ENCODE results near the gene IL3RA.
A peak's percentile ranks its signal among the peaks of the same experiment; 100 is the strongest.

IL3RA gene

DNA sequence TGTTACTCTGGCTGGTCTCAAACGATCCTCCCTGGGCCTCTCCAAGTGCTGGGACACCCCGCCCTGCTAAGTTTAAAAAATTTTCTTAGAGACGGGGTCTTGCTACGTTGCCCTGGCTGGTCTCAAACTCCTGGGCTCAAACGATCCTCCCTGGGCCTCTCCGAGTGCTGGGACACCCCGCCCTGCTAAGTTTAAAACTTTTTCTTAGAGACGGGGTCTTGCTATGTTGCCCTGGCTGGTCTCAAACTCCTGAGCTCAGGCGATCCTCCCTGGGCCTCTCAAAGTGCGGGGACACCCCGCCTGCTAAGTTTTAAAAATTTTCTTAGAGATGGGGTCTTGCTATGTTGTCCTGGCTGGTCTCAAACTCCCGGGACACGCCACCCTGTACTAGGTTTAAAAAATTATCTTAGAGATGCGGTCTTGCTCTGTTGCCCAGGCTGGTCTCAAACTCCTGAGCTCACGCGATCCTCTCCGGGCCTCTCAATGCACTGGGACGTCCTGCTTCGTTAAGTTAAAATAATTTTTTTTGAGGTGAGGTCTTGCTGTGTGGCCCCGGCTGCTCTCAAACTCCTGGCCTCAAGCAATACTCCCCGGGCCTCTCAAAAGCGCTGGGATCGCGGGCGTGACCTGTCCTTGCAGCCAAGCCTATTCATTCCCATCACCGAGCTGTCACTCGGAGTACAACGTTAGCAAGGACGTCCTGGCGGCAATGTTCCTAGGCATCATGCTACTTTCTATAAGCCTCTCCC lies 54.2 kb downstream of the IL3RA start:
- Histone ChIP-seq H3K27ac (ENCODE audit: low read depth, low read length, poor library complexity, severe bottlenecking) (peak overlapping the region; percentile 43), H3K4me2 (ENCODE audit: low read length) (peak overlapping the region; percentile 93), H3K9ac (ENCODE audit: low read length) (peak overlapping the region; percentile 98), H3K4me1 (ENCODE audit: insufficient read depth, low read length, severe bottlenecking) (peaks cover 38% of the 10 kb centered on the region), H3K36me3 (ENCODE audit: insufficient read depth, low read length) (peaks cover 73% of the 10 kb centered on the region), H2AFZ (ENCODE audit: low read length) (no peak overlapping the region), H3K4me3 (ENCODE audit: low read depth, low read length, poor library complexity, severe bottlenecking) (peak overlapping the region; percentile 98), H3K79me2 (ENCODE audit: insufficient read depth, low read length) (peaks cover 32% of the 10 kb centered on the region), H4K20me1 (ENCODE audit: insufficient read depth, low read length) (no peaks in the 10 kb centered on the region), H3K27me3 (ENCODE audit: insufficient read depth, low read length) (no peaks in the 10 kb centered on the region), H3K9me2 (ENCODE audit: low read depth, low read length) (no peaks in the 10 kb centered on the region), H3F3A (ENCODE audit: insufficient read depth, low read length) (no peaks in the 10 kb centered on the region), H3K9me3 (ENCODE audit: low read length) (no peaks in the 10 kb centered on the region)
- TF ChIP-seq, protein P1, sequence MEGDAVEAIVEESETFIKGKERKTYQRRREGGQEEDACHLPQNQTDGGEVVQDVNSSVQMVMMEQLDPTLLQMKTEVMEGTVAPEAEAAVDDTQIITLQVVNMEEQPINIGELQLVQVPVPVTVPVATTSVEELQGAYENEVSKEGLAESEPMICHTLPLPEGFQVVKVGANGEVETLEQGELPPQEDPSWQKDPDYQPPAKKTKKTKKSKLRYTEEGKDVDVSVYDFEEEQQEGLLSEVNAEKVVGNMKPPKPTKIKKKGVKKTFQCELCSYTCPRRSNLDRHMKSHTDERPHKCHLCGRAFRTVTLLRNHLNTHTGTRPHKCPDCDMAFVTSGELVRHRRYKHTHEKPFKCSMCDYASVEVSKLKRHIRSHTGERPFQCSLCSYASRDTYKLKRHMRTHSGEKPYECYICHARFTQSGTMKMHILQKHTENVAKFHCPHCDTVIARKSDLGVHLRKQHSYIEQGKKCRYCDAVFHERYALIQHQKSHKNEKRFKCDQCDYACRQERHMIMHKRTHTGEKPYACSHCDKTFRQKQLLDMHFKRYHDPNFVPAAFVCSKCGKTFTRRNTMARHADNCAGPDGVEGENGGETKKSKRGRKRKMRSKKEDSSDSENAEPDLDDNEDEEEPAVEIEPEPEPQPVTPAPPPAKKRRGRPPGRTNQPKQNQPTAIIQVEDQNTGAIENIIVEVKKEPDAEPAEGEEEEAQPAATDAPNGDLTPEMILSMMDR (IDR thresholded peaks at IDR 0.05; ENCODE audit: low read length): no peak
- no peak for TF ChIP-seq EZH2 (IDR thresholded peaks at IDR 0.05; ENCODE audit: borderline replicate concordance, low read length)

DNA sequence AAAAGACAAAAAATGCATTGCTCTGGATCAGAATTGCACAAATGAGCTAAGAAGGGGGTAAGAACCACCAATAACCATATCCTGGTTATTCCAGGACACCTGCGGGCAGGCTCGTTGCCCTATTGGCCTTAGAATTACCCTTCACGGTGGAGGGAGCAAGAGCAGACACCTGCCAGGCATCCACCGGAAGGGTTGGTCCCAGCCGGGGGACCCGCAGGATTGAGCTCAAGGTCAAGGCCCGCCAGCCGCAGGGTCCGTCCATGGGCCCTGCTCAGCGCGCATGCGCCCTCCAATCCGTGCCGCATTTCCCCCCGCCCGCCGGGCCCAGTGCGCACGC lies 54.8 kb downstream of the IL3RA start:
- no peaks in the 10 kb centered on the region for H3F3A ChIP-seq (ENCODE audit: insufficient read depth, low read length)
- no peak for TF ChIP-seq EZH2 (IDR thresholded peaks at IDR 0.05; ENCODE audit: borderline replicate concordance, low read length)
- peak overlapping the region; percentile 43 for H3K27ac ChIP-seq (ENCODE audit: low read depth, low read length, poor library complexity, severe bottlenecking)
- H3K79me2 ChIP-seq (ENCODE audit: insufficient read depth, low read length): peaks cover 32% of the 10 kb centered on the region
- H3K4me2 ChIP-seq (ENCODE audit: low read length): peak overlapping the region; percentile 93
- no peak overlapping the region for H2AFZ ChIP-seq (ENCODE audit: low read length)
- H3K9ac ChIP-seq (ENCODE audit: low read length): peak overlapping the region; percentile 98
- H3K27me3 ChIP-seq (ENCODE audit: insufficient read depth, low read length): no peaks in the 10 kb centered on the region
- H3K4me1 ChIP-seq (ENCODE audit: insufficient read depth, low read length, severe bottlenecking): peaks cover 38% of the 10 kb centered on the region
- peak overlapping the region; percentile 98 for H3K4me3 ChIP-seq (ENCODE audit: low read depth, low read length, poor library complexity, severe bottlenecking)
- H3K9me2 ChIP-seq (ENCODE audit: low read depth, low read length): no peaks in the 10 kb centered on the region
- H3K36me3 ChIP-seq (ENCODE audit: insufficient read depth, low read length): peaks cover 73% of the 10 kb centered on the region
- H4K20me1 ChIP-seq (ENCODE audit: insufficient read depth, low read length): no peaks in the 10 kb centered on the region
- H3K9me3 ChIP-seq (ENCODE audit: low read length): no peaks in the 10 kb centered on the region

DNA sequence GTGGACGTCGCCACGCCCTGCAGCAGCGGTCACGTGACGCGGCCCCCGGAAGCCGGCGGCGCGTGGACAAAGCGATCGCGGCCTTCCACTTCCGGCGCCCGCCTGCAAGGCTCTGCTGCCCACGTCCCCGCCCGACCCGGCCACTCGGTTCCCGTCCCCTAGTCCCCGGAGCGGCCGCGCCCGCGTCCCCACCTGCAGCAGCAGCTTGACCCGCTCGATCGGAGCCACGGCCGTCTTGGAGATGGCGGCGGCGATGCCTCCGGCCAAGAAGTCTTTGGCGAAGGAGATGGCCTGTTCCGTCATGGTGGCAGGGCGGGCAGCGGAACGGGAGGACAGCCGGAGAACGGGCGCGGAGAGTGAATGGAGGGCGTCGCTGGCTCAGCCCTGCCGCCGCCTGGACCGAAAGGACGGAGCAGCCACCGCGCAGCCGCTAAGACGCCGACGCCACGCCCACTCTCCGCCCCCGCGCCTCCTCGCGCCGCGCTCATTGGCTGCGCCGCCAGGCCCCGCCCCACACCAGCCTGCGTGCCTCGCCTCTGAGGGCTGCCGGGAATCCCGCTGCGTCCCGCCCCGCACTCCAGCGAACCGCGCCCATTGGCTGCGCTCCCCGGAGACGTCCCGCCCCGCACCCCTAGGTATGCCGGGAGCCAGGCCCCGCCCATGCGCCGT lies 55.3 kb downstream of the IL3RA start, which contains the start of gene SLC25A6:
Gene SLC25A6, minus strand, starts transcription at position 407 of the 669 bp plus-strand sequence. Its CDS starts 104 bp downstream, at position 303.
- Histone ChIP-seq H3F3A (ENCODE audit: insufficient read depth, low read length) (no peaks in the 10 kb centered on the region), H3K9me2 (ENCODE audit: low read depth, low read length) (no peaks in the 10 kb centered on the region), H2AFZ (ENCODE audit: low read length) (no peak within 1 kb of the TSS), H3K79me2 (ENCODE audit: insufficient read depth, low read length) (peaks cover 32% of the 10 kb centered on the region), H3K4me2 (ENCODE audit: low read length) (peak within 1 kb of the TSS; percentile 93), H3K4me1 (ENCODE audit: insufficient read depth, low read length, severe bottlenecking) (peaks cover 38% of the 10 kb centered on the region), H3K36me3 (ENCODE audit: insufficient read depth, low read length) (peaks cover 73% of the 10 kb centered on the region), H3K9ac (ENCODE audit: low read length) (peak within 1 kb of the TSS; percentile 98), H3K4me3 (ENCODE audit: low read depth, low read length, poor library complexity, severe bottlenecking) (peak within 1 kb of the TSS; percentile 98), H4K20me1 (ENCODE audit: insufficient read depth, low read length) (no peaks in the 10 kb centered on the region), H3K9me3 (ENCODE audit: low read length) (no peaks in the 10 kb centered on the region), H3K27ac (ENCODE audit: low read depth, low read length, poor library complexity, severe bottlenecking) (peak within 1 kb of the TSS; percentile 85), H3K27me3 (ENCODE audit: insufficient read depth, low read length) (no peaks in the 10 kb centered on the region)
- TF ChIP-seq, protein P1 (IDR thresholded peaks at IDR 0.05; ENCODE audit: low read length): no peak
- TF ChIP-seq EZH2 (IDR thresholded peaks at IDR 0.05; ENCODE audit: borderline replicate concordance, low read length): no peak
